Measurements from ENCODE around the gene ATXN7L1.

GRCh38 chr7:105685161-105685560, 191.2 kb downstream of the ATXN7L1 start:
- TF ChIP-seq CTCF (conservative IDR thresholded peaks at IDR 0.05; ENCODE audit: low read depth, low read length) (no peak), EZH2 (IDR thresholded peaks at IDR 0.05; ENCODE audit: borderline replicate concordance, low read depth, low read length, poor library complexity, severe bottlenecking) (no peak)
